Left renal cortex interstitium (tissue), 4 donors: ENCODE measurements around the gene TMEM150B. TPM values are rescaled to one million over a fixed set of nuclear protein-coding genes. Genes with fewer than 3 reads are reported as not detected.

ENCODE experiments used
- DNase-seq, 4 donors: peaks; one replicate each; pipeline ENCODE4 v3.0.0-alpha.2; 2013; ENCODE audit warnings: low read depth in 4 of 4, low spot score in 2 of 4, missing footprints in 1 of 4
- polyA plus RNA-seq, 4 donors: library from polyadenylated mRNA; unstranded; fragments of 120-200 nt; gene quantifications; one replicate each; pipeline ENCODE4 v1.2.1, GENCODE V29; 2013; ENCODE audit not compliant: insufficient read length in 4 of 4

Gene TMEM150B
- polyA plus RNA-seq, 4 donors: 1.0 to 1.7 (median 1.3) TPM

- no peak for DNase-seq
Observed at GRCh38 chr19:55355213-55355821, 30.2 kb upstream of the TMEM150B start.

DNA sequence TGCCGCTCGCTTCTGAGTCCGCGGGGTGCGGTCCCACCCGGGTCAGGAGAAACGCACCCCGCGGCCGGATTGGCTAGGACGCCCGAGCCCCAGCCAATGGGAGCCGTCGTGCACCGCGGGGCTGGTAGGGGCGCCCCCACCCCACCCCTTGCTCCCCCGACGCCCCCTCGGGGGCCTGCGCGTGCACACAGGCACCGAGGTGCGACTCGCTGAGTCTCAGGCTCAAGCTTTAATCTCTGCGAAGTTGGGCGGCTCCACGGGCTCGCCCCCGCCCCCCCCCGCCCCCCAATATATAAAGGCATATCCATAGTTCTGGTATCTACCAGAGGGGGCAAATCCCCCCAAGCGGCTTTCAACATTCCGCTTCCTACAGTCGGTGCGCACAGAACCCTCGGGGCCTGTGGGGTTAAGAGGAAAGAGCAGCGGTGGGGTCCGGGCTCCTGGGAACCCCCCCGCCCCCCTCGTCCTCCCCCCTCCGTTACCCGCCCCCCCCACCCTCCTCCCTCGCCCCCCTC lies 29.6 kb upstream of the TMEM150B start, which contains the start of gene COX6B2:
Gene COX6B2 (minus strand): TSS at position 22 of the 515 bp plus-strand sequence. CDS start 198 bp downstream, outside the sequence.
- no peak for DNase-seq

GRCh38 chr19:55353803-55354697 lies 28.9 kb upstream of the TMEM150B start:
- no peak for DNase-seq

GRCh38 chr19:55353356-55353802 lies 28.2 kb upstream of the TMEM150B start:
- no peak for DNase-seq

GRCh38 chr19:55352549-55353145 lies 27.5 kb upstream of the TMEM150B start:
- no peak for DNase-seq

DNA sequence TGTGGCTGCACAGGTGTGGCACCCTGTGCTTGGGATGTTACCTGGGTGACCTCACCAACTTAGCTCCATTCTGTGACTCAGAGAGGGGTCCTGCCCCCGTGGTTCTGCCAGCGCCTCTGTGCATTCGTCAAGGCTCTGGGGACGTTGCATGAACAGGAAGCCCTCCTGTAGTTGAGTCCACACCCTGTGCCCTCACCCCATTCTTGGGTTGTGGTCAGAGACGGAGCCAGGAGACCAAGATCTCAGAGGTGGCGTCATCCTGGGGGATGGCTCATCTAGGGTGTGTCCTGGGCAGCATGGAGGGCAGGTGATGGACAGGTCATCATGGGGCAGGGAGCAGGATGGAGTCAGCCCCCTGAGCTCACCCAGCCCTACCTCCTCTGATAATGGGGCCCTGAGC lies 26.9 kb upstream of the TMEM150B start:
- DNase-seq: no peak

- DNase-seq: no peak
Observed at GRCh38 chr19:55350620-55351315, 25.6 kb upstream of the TMEM150B start.

DNA sequence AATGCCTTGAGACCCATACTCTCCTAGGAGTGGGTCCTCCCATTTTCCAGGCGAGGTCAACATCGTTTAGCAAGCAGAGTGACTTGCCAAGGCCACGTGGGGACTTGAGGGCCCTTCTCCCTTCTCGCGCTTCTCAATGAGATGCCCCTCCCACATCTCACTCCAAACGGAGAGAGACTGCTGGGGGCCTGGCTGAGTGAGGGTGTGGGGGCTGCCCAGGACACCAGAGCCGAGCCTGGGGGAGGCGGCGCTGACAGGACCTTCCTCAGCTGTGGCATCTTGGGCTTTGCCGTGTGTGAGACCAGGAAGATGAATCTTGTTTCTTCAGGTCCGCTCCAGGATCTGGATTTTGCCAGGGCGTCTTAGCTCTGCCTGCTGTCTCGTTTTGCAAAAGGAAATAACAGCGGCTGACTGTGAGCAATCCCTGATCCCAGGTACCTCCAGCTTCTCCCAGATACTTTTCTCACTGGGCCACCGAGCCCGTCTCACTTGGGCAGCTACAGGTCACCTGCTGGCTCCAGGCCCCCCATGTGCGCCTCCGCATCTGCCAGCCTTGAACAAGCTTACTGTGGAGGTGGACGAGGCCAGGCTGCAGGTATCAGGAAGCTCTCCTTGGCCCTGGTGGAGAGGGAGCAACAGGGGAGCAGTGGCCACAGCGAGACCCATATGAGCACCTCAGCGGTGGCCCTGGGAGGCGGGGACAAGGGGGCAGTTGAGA lies 23.3 kb upstream of the TMEM150B start:
- DNase-seq: no peak

- no peak for DNase-seq
Observed at GRCh38 chr19:55347442-55348009, 22.4 kb upstream of the TMEM150B start.

DNA sequence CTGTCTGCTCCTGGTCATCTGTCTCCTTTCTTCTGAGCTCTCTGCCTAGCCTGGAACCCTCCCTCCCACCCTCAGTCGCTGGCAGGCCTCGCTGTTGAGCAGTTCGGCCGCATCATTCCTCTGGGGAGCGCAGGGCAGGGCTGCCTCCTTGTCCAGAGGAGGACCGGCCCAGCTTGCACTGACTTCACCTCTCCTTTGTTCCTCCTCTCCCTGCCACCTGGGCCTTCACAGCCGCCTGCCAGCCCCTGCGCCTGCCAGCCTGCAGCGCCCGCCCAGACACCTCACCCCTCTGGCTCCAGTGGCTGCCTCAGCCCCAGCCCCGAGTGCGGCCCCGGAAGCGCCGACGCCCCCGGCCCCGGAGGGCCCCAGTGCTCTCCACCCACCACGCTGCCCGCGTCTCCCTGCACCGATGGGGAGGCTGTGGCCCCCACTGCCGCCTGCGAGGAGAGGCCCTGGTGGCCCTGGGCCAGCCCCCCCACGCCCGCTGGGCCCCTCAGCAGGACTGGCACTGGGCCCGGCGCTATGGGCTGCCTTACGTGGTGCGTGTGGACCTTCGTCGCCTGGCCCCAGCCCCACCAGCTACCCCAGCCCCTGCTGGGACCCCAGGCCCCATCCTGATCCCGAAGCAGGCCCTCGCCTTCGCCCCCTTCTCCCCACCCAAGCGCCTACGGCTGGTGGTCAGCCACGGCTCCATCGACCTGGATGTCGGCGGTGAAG lies 21.7 kb upstream of the TMEM150B start:
- no peak for DNase-seq

DNA sequence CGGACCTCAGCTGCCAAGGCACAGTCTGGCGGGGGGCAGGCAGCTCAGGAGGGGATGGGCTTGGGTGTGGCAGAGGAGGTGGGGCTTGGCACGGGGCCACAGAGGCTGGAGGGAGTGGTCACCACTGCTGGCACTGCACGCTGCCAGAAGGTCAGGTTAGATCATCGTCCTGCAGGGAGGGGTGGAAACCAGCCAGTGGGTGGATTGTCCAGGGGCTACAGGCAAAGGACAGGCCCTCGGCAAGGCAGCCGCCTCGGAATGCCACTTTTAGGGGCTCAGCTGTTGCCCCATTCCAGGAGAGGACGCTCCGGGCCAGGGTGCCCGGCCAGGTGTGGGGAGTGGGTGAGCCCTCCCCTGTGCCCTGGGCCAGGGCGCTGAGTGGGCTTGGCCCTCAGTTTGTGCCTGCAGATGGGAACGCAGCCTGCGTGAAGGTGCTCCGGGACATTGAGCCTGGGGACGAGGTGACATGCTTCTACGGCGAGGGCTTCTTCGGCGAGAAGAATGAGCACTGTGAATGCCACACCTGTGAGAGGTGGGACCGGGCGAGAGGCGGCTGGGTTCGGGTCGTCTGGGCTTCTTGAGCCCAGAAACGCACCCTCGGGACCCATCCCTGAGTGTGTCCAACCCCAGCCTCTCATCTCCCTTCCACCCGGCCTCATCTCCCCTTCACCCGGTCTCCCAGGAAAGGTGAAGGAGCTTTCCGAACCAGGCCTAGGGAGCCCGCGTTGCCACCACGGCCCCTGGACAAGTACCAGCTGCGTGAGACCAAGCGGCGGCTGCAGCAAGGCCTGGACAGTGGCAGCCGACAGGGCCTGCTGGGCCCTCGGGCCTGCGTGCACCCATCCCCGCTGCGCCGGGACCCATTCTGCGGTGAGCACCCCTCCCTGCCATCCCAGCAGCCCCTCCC lies 20.9 kb upstream of the TMEM150B start:
- no peak for DNase-seq

- no peak for DNase-seq
Observed at GRCh38 chr19:55345101-55345817, 20.1 kb upstream of the TMEM150B start.

DNA sequence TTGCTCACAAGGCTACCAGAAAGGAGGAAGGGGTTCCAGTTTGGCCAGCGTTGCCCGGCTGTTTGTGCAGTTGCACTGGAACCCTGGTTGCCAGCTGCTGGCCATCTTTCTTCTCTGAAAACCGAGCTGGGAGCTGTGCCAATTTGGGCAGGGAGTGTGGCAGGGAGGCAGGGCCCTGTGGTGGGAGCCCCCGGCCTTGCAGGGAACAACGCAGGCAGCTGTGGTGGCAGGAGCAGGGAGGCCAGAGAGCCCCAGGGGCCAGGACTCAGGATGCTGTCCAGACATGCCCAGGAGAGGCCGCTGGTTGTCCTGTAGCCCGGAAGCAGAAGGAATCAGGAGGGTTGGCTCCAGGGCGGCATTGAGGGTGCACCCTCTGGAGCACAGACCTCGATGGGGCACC lies 19.3 kb upstream of the TMEM150B start:
- DNase-seq: no peak

DNA sequence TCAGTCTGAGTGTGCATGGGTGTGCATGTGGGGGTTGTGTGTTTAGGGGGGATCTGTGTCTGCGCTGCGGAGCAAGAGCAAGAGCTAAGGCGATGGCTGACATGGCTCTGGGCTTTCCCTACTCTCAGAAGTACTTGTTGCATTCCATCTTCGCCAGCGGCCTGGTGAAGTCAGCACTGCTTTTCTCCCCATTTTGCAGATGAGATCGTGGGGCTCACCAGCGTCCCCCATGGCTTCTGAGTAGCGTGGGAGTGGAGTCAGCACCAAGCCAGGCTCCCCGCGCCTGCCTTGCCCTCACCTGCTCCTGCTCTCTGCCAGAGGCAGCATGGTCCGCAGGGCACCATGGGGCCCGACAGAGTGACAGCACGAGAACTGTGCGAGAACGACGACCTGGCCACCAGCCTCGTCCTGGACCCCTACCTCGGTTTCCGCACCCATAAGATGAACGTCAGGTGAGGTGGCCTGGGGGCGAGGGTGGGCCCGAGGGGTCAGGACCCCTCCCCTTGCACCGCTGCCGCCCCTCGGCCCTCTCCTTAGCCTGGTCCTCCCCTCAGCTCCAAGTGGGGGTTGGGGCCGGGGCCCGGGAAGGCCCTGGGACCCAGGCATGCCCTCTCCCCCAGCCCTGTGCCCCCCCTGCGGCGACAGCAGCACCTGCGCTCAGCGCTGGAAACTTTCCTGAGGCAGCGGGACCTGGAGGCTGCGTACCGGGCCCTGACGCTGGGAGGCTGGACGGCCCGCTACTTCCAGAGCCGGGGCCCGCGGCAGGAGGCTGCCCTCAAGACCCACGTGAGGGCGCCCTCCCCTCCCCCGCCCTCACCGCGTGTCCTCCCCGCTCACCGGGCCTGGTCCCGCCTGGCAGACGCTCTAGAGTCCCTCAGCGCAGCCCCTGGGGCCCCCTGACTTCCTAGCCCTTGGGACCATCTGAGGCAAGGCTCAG lies 16.7 kb upstream of the TMEM150B start:
- no peak for DNase-seq

DNA sequence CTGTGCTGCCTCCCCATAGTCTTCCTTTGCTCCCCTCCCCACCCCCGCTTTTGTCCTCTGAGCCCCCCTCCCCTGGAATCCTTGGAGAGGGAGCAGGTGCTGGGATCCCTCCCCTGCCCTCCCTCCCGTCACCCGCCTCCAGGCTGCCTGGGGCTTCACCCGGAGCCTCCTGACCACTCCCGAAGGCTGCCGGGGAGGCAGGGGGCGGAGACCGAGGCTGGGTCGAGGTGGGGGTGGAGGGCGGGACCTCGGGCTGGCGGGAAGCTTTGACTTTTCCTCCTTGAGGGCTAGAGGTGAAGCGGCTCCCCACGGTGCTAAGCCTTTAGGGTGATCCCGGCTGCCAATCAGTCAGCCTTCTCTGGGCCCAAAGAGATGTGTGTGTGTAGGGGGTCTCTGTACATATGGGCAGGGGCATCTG lies 16.0 kb upstream of the TMEM150B start:
- peak in 1 of 4 donors; percentile 49 for DNase-seq

- no peak for DNase-seq
Observed at GRCh38 chr19:55340784-55341147, 15.6 kb upstream of the TMEM150B start.
